Gastrocnemius medialis (tissue), 4 donors: ENCODE data around the gene SHANK2. TPM values are rescaled to one million over a fixed set of nuclear protein-coding genes. Genes with fewer than 3 reads are reported as not detected.

ENCODE experiments used
- ATAC-seq, 2 donors: fragments of 150-250 bp; one replicate each; pipeline ENCODE4 v1.9.1; 2016
- DNase-seq, 2 donors: peaks; one replicate each; pipeline ENCODE4 v3.0.0-alpha.2; 2019
- H3K27ac ChIP-seq, 4 donors: fragments of 200-600 bp; sonication (generic); 1 replicate in 1 of 4; 2 replicates in 3 of 4; pipeline ENCODE4 v1.5.1; 2016 to 2018; ENCODE audit warnings: mild to moderate bottlenecking in 2 of 4, moderate library complexity in 1 of 4
- H3K27me3 ChIP-seq, 3 donors: fragments of 200-600 bp; sonication (generic) in 2 of 3; 1 replicate in 1 of 3; 2 replicates in 2 of 3; pipeline versions ENCODE4 v1.5.1 to v1.6.0; 2016 to 2019; ENCODE audit warnings: mild to moderate bottlenecking in 1 of 3, moderate library complexity in 1 of 3
- H3K36me3 ChIP-seq, 2 donors: fragments of 200-600 bp; sonication (generic) in 1 of 2; one replicate each; pipeline ENCODE4 v1.5.1; 2017 to 2018
- H3K4me1 ChIP-seq, 2 donors: fragments of 200-600 bp; sonication (generic) in 1 of 2; one replicate each; pipeline ENCODE4 v1.5.1; 2016 to 2017; ENCODE audit warnings: mild to moderate bottlenecking in 2 of 2
- H3K4me3 ChIP-seq, 4 donors: fragments of 200-600 bp; sonication (generic) in 3 of 4; 1 replicate in 1 of 4; 2 replicates in 3 of 4; pipeline ENCODE4 v1.5.1; 2016 to 2019; ENCODE audit warnings: mild to moderate bottlenecking in 2 of 4
- H3K9me3 ChIP-seq, 3 donors: fragments of 200-600 bp; sonication (generic) in 2 of 3; 1 replicate in 1 of 3; 2 replicates in 2 of 3; pipeline ENCODE4 v1.5.1; 2016 to 2019
- POLR2A ChIP-seq, 2 donors: fragments of 450-650 bp; IDR thresholded peaks; one replicate each; pipeline ENCODE4 v1.6.1; 2017; ENCODE audit warnings: antibody characterized with exemption in 2 of 2, mild to moderate bottlenecking in 2 of 2, moderate library complexity in 2 of 2
- in situ Hi-C, 4 donors: fragments of 200-750 bp; cut with MboI; loops; one replicate each; pipeline versions ENCODE4 v1.15.0 to v1.8.0; 2017; ENCODE audit warnings: low sequenced_read_pairs in 4 of 4
- intact Hi-C: fragments of 100-400 bp; cut with DNase I; formaldehyde crosslinking; loops from one replicate; pipeline ENCODE4 v1.15.1; 2023; ENCODE audit warnings: low total_unique reads
- total RNA-seq, 4 donors: library from RNA; depleted of rRNA; stranded (reverse); fragments of >200 nt; gene quantifications; one replicate each; pipeline versions ENCODE4 v1.1.0 to v1.2.3, GENCODE V29; 2016
- TF ChIP-seq, protein P1 (sequence below), 5 experiments: fragments of 450-650 bp in 3 of 5; fragments of 200-600 bp in 2 of 5; sonication (generic) in 2 of 5; IDR thresholded peaks in 4 of 5; conservative IDR thresholded peaks in 1 of 5; 1 replicate in 4 of 5; 2 replicates in 1 of 5; pipeline ENCODE4 v1.5.1; 2016 to 2019; ENCODE audit warnings: antibody characterized with exemption in 5 of 5, mild to moderate bottlenecking in 3 of 5, moderate library complexity in 3 of 5

SHANK2 gene
- total RNA-seq, 4 donors from 2014 or later: 0.40 TPM; not detected in 3

DNA sequence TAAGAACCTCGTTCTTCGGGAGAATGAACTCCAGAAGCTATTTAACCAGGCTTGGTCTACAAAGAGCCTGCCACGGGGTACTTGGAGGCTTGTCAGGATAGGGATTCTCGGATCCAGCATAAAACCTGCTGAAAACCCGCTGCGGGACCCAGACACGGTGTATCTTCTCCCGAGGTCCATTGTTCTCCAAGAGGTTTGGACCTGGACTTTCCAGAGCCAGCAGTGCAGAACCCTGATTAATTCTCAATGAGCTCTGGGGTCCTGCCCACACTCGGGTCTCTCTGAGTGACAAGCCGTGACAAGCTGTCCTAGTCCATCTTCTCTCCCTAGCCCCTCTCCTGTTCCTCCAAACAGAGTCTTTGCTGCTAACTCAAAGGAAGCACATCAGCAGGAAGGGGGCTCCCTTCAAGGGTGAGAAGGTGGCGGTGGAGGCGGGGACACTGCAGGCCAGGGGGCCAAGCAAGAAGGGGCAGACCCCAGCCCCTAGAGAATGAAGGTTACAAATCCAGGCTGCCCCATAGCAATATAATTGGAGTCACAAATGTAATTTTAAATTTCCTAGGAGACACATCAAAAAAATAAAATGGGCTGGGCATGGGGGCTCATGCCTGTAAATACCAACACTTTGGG lies 12.2 kb downstream of the SHANK2 start:
- in situ Hi-C loops: no loop called here
- peaks cover 3 to 22% (median 5%) of the 10 kb centered on the region in 3 donors for H3K27me3 ChIP-seq
- ATAC-seq: no peak

DNA sequence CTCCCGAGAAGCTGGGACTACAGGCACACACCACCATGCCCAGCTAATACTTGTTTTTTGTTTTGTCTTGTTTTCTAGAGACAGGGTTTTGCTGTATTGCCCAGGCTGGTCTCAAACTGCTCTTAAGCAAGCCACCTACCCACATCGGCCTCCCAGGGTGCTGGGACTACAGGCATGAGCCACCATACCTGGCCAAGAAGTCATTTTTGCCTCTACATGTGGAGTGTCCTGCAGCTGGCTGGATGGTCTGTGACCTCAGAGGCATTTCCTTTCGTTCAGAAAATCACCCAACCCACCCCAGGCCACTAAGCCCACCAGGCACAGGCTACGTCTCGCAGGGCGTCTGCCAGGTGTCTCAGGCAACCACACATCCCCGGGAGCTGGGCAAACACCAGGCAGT lies 12.8 kb downstream of the SHANK2 start:
- intact Hi-C loops (no loop called here), in situ Hi-C loops (no loop called here)
- H3K4me3 ChIP-seq: no peak overlapping the region
- no peak for DNase-seq
- no peak for ATAC-seq
- H3K27me3 ChIP-seq: peaks cover under 1 to 19% (median 5%) of the 10 kb centered on the region in 3 donors
- no peak overlapping the region for H3K27ac ChIP-seq
- no peak for TF ChIP-seq POLR2A (IDR thresholded peaks at IDR 0.05)
- TF ChIP-seq, protein P1, sequence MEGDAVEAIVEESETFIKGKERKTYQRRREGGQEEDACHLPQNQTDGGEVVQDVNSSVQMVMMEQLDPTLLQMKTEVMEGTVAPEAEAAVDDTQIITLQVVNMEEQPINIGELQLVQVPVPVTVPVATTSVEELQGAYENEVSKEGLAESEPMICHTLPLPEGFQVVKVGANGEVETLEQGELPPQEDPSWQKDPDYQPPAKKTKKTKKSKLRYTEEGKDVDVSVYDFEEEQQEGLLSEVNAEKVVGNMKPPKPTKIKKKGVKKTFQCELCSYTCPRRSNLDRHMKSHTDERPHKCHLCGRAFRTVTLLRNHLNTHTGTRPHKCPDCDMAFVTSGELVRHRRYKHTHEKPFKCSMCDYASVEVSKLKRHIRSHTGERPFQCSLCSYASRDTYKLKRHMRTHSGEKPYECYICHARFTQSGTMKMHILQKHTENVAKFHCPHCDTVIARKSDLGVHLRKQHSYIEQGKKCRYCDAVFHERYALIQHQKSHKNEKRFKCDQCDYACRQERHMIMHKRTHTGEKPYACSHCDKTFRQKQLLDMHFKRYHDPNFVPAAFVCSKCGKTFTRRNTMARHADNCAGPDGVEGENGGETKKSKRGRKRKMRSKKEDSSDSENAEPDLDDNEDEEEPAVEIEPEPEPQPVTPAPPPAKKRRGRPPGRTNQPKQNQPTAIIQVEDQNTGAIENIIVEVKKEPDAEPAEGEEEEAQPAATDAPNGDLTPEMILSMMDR (IDR thresholded peaks at IDR 0.05 in 4 of 5, conservative IDR thresholded peaks at IDR 0.05 in 1 of 5): no peak
- no peaks in the 10 kb centered on the region for H3K36me3 ChIP-seq
- H3K9me3 ChIP-seq: no peaks in the 10 kb centered on the region
- H3K4me1 ChIP-seq: no peaks in the 10 kb centered on the region

More for the DNA sequence above, 12.2 kb downstream of the SHANK2 start:
- Histone ChIP-seq H3K36me3 (no peaks in the 10 kb centered on the region), H3K4me1 (no peaks in the 10 kb centered on the region), H3K27ac (no peak overlapping the region), H3K4me3 (no peak overlapping the region), H3K9me3 (no peaks in the 10 kb centered on the region)
- intact Hi-C loops: no loop called here
- TF ChIP-seq, protein P1 (IDR thresholded peaks at IDR 0.05 in 4 of 5, conservative IDR thresholded peaks at IDR 0.05 in 1 of 5): no peak
- no peak for TF ChIP-seq POLR2A (IDR thresholded peaks at IDR 0.05)
- DNase-seq: no peak

DNA sequence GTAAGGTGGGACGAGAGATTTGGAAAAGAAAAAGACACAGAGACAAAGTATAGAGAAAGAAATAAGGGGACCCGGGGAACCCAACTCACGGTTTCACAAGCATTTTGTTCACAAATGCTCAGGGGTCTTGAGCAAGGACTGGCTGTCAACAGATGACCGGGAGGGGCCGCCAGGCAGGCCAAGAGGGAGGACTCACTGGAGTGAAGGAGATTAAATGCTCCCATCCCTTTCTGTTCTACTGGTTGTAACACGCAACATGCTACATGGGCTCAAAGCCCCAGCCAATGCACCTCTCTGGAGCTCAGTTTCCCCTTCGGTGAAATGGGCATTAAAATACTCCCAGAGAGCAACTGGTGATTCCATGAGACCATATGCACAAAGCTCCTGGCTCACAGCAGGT lies 13.4 kb downstream of the SHANK2 start:
- no peak overlapping the region for H3K4me3 ChIP-seq
- H3K27me3 ChIP-seq: peaks cover 0 to 17% (median 5%) of the 10 kb centered on the region in 3 donors
- TF ChIP-seq, protein P1 (IDR thresholded peaks at IDR 0.05 in 4 of 5, conservative IDR thresholded peaks at IDR 0.05 in 1 of 5): no peak
- TF ChIP-seq POLR2A (IDR thresholded peaks at IDR 0.05): no peak
- in situ Hi-C loops: no loop called here
- H3K36me3 ChIP-seq: no peaks in the 10 kb centered on the region
- H3K9me3 ChIP-seq: no peaks in the 10 kb centered on the region
- no peak for DNase-seq
- no peak for ATAC-seq
- H3K27ac ChIP-seq: no peak overlapping the region
- intact Hi-C loops: no loop called here
- H3K4me1 ChIP-seq: no peaks in the 10 kb centered on the region

DNA sequence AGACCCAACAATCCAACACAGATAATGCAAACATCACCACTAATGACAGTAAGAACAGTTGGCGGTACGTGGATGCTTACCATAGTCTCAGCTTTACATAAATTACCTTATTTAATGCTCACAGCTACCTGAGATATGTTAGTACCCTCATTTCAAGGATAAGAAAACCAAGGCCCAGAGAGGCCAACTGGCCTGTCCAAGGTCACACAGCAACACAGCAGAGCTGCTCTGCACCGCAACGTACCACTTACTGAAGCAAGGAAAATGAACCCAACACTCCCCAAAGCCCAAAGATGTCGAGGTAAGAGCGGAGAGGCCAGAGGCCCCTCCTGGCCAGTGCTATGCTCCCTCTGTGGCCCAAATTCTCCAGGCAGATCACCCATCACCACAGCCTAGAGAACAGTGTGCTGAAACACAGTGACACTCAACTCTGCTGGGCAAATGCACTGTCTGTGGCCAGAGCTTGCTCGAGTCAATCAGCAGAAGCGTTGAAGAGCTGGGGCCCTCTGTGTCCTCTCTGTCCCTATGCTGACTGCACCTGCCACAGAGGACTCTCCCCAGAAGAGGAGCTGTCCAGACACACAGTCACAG lies 14.0 kb downstream of the SHANK2 start:
- DNase-seq (no peak), ATAC-seq (no peak)
- H3K4me1 ChIP-seq: no peaks in the 10 kb centered on the region
- intact Hi-C loops (no loop called here), in situ Hi-C loops (no loop called here)
- peaks cover 0 to 17% (median 5%) of the 10 kb centered on the region in 3 donors for H3K27me3 ChIP-seq
- no peaks in the 10 kb centered on the region for H3K9me3 ChIP-seq
- H3K27ac ChIP-seq: no peak overlapping the region
- no peaks in the 10 kb centered on the region for H3K36me3 ChIP-seq
- no peak overlapping the region for H3K4me3 ChIP-seq
- TF ChIP-seq, protein P1 (IDR thresholded peaks at IDR 0.05 in 4 of 5, conservative IDR thresholded peaks at IDR 0.05 in 1 of 5): no peak
- no peak for TF ChIP-seq POLR2A (IDR thresholded peaks at IDR 0.05)
